C1 segment of cervical spinal cord (tissue), 14 donors: ENCODE results near the gene PFKP.

Experiments
- DNase-seq, 14 donors: peaks; one replicate each; lab custom pipeline; 2025; lab: John Stamatoyannopoulos, UW

PFKP gene

GRCh38 chr10:3135006-3135405, 67.7 kb downstream of the PFKP start:
- DNase-seq: no peak

- DNase-seq: peak in 3 of 14 donors; percentile 13 to 42 (median 38)
These were observed 69.0 kb downstream of the PFKP start for GRCh38 chr10:3136336-3136735.

GRCh38 chr10:3136763-3137611, 69.6 kb downstream of the PFKP start:
- peak in 7 of 14 donors; percentile 9 to 87 (median 28) for DNase-seq

- no peak for DNase-seq
These were observed 70.8 kb downstream of the PFKP start for GRCh38 chr10:3137958-3138726.

- no peak for DNase-seq
These were observed 72.0 kb downstream of the PFKP start for GRCh38 chr10:3139216-3139910.

- DNase-seq: peak in 4 of 14 donors; percentile 9 to 17 (median 14)
These were observed 72.9 kb downstream of the PFKP start for GRCh38 chr10:3140280-3140679.

GRCh38 chr10:3141351-3142005, 74.1 kb downstream of the PFKP start:
- DNase-seq: no peak

GRCh38 chr10:3142146-3142875, 75.0 kb downstream of the PFKP start:
- no peak for DNase-seq

- no peak for DNase-seq
These were observed 76.0 kb downstream of the PFKP start for GRCh38 chr10:3143366-3143765.

GRCh38 chr10:3143791-3144434, 76.6 kb downstream of the PFKP start:
- DNase-seq: no peak

- DNase-seq: no peak
These were observed 78.0 kb downstream of the PFKP start for GRCh38 chr10:3145366-3145765.

- DNase-seq: no peak
These were observed 78.9 kb downstream of the PFKP start for GRCh38 chr10:3146289-3146688.

GRCh38 chr10:3147117-3147820, 79.9 kb downstream of the PFKP start:
- no peak for DNase-seq

- no peak for DNase-seq
These were observed 80.7 kb downstream of the PFKP start for GRCh38 chr10:3148041-3148440.

- no peak for DNase-seq
These were observed 81.6 kb downstream of the PFKP start for GRCh38 chr10:3148994-3149393.

- no peak for DNase-seq
These were observed 82.6 kb downstream of the PFKP start for GRCh38 chr10:3149918-3150317.

GRCh38 chr10:3150366-3150765, 83.0 kb downstream of the PFKP start:
- DNase-seq: no peak

- no peak for DNase-seq
These were observed 83.6 kb downstream of the PFKP start for GRCh38 chr10:3150961-3151360.

GRCh38 chr10:3151889-3152565, 84.7 kb downstream of the PFKP start:
- no peak for DNase-seq
